GM12892 (cell line): ENCODE results near the gene SLC29A3.

Source experiments
- DNase-seq: peaks from one replicate; pipeline ENCODE4 v3.0.0; 2011; ENCODE audit not compliant: insufficient read length
- FAIRE-seq: peaks from 2 replicates; lab custom pipeline; 2011; peaks lifted over from hg19 to GRCh38; lab: Jason Lieb, UNC
- POLR2A ChIP-seq: IDR thresholded peaks from 2 replicates; pipeline ENCODE4 v1.6.1; 2011; ENCODE audit warnings: low read depth, low read length, control low read depth
- POLR2AphosphoS5 ChIP-seq: IDR thresholded peaks from 2 replicates; pipeline ENCODE4 v1.6.1; 2011; ENCODE audit warnings: low read depth, low read length, control low read depth
- TAF1 ChIP-seq: IDR thresholded peaks from 2 replicates; pipeline ENCODE4 v1.6.1; 2011; ENCODE audit warnings: low read depth, mild to moderate bottlenecking, control low read depth, low read length, borderline replicate concordance

Gene SLC29A3

GRCh38 chr10:71402005-71402404 lies 82.9 kb downstream of the SLC29A3 start:
- DNase-seq (no peak), FAIRE-seq (no peak)
- TF ChIP-seq POLR2AphosphoS5, result no peak
- no peak for TF ChIP-seq TAF1
- TF ChIP-seq POLR2A, result no peak

DNA sequence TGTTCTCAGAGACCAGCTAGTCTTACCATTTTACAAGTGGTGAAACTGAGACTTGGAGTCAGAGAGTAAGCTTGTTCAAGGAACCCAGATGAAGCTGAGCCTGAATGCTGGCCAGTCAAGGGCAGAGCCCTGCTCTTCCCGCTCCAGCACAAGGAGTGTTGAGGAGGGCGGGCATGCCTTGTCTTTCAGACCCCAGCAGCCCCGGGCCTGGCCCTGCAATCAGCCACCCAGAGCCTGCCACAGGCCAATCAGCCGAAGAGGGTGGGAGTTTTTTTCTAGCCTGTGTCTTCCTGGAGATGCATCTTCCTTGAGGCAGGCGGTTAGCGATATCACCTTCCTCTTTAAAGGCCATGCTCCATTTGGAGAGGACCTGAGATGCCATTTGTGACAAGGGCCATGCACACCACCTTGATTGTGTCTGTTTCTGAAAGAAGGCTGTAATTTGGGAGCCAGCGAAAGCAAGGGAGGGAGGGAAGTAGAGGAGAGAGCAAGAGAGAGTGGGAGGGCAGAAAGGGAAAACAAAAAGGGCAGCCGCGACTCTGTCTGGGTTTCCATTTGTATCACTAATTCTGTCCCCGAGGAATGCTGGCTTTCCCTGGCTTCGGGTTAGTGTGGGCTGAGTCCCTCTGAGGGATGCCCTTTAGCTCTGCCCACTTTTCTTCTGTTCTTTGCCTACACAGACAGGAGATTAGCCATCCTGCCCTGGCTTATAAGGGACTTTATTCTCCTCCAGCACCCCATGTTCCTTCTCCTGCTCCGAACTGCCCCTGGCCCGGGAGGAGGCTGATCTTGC lies 85.6 kb downstream of the SLC29A3 start:
- FAIRE-seq (no peak), DNase-seq (no peak)
- no peak for TF ChIP-seq POLR2AphosphoS5
- TF ChIP-seq TAF1, result no peak
- no peak for TF ChIP-seq POLR2A

DNA sequence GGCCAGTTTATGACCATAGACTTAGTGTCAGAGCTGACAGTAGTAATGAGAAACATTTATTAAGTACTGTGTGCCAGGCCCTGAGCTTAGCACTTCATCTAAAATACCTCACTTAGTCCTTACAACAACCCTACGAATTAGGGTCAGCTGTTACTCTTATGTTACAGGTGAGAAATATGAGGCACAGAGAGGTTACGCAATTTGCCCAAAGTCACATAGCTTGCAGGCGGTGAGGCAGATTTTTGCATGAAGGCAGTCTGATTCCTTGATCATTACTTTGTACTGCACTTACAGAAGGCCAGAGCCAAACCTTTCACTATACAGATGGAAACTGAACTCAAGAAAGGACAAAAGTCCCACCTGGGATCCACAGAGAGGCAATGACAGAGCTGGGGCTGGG lies 87.8 kb downstream of the SLC29A3 start:
- FAIRE-seq (no peak), DNase-seq (no peak)
- no peak for TF ChIP-seq POLR2AphosphoS5
- no peak for TF ChIP-seq TAF1
- TF ChIP-seq POLR2A, result no peak

DNA sequence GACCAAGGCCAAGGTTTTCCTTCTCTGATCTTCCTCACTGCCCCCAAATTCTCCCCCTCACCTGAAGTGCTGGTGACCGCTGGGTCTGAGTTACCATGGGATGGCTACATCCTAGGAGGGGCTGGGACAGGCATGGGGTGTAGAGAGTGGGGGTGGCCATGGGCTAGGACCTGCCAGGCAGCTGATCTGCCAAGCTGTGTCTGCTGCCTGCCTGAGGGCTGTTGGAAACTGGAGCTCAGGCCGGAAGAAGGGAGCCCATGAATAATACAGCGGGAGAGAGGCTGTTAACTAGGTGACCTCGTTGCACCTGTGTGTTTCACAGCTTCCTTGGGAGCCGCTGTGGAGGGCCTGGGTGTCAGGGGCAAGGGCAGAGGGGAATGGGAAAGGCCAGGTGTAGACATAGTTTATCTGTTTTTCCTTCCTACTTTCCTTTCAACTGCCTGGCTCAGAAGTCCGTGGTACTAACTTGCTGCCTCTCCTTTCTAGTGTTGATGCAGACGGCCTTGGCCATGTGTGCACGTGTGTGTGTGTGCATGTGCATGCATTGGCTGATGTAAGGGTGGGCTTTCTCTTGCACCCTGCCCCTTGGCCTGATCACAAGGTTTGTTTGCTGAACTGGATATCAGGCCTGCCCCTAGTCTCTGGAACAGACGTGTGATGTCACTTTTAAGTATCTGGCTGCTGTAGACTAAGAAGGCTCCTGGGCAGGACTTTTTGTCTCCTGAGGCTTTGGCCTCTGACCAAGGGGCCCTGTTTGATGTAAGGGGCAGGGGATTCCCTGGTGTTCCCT lies 89.6 kb downstream of the SLC29A3 start:
- TF ChIP-seq POLR2AphosphoS5, result no peak
- no peak for TF ChIP-seq POLR2A
- TF ChIP-seq TAF1, result no peak
- DNase-seq (no peak), FAIRE-seq (no peak)

DNA sequence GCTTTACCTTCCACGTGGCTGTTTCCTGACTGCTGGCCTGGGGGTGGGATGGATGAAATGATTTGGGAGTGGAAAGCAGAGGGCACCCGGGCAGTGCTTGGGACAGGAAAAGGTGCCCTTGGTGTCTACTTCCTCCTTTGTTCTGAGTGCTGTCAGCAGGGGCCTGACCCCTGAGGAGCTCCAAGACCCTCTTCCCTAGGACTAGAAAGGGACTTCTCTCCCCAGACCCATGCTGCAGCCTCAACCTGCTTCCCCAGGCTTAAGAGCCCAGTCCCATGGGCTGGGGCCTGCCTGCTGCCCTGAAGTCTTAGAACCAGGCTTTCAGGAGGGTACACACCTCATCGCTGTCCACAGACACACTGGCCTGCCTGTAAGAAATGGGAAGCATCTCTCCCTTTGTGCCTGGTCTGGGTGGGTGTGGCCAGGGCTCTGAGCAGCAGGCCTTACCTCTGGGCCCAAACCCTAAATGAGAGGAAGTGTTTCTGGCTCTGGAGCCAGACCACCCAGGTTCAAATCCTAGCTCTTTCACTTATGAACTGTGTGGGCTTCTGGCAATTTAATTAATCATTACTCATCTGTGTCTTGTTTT lies 90.6 kb downstream of the SLC29A3 start:
- no peak for TF ChIP-seq POLR2AphosphoS5
- no peak for TF ChIP-seq TAF1
- TF ChIP-seq POLR2A, result no peak
- DNase-seq (no peak), FAIRE-seq (no peak)
